ENCODE data around the gene MESD.
A peak's percentile ranks its signal among the peaks of the same experiment; 100 is the strongest.

MESD gene

GRCh38 chr15:80989518-80990478 lies at the start of gene MESD:
MESD (minus strand) TSS chr15:80989819; CDS start chr15:80989791, 28 bp downstream.
- DNase-seq (ENCODE audit: low read depth) = peak; percentile 97

DNA sequence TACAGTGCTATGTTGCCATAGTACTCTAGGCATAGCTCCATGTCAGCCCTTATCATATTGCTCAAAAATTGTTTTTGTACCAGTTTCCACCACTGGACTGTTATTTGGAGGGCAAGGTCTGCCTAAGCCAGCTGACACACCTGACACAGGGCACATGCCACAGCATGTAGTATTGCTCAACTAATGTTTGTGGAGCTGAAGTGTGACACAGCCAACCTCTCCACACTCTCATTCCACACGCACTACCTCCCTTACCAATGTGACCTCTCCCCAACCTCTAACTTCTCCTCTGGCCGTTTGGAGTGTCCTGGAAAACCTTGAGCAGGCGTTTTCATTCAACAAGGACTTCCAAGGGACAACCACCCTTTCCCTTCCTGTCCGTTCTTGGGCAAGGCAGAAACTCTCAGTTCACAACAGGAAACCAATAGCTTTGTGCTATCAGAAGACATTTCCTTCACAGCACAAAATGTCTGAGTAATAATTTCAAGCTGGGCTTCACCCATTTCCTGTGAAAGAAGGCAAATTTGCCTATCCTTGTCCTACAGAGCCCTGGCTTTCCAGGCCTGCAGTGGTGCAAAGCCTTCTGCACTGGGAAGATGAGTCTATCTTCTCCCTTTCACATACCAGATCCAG lies 49.5 kb upstream of the MESD start:
- no peak for DNase-seq (ENCODE audit: low read depth)

- DNase-seq (ENCODE audit: low read depth) = no peak
Observed at GRCh38 chr15:81037952-81038743, 48.5 kb upstream of the MESD start.

DNA sequence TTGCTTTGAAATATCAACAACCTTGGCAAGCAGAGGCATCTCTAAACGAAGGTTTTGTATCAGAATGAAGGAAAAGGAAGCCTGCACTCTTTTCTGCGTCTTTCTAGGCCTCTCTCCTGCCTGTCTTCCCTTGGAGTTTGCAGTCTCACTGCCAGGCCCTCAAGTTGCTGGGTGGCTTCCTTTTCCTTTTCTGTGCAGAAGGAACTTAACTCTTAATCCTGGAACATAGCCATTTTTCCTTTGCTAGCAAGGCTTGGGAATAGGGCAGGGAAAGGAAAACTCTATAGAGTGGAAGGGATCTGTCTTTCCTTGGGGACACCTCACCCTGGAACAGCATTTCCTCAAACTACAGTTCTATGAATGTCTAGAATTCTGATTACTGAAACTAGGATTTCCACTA lies 43.9 kb upstream of the MESD start:
- DNase-seq (ENCODE audit: low read depth) = no peak

DNA sequence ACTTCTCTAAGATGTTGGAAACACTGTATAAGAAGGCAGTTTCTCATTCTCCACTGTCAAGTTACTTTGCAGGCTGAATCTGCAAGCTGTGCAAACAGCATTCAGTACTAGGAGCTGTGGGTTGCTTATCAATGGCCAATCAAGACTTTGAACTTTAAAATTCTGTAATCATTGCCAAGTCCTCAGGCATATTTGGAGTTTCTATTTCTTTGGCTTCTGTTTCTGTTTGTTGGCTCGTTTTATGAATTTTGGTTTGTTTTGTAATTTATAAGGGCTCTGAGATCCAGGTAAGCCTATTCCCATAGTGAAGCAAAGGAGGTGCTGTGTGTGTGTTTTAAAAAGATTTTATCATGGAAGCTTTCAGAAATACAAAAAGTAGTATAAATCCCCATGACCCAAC lies 43.2 kb upstream of the MESD start:
- no peak for DNase-seq (ENCODE audit: low read depth)

- DNase-seq (ENCODE audit: low read depth) = no peak
Observed at GRCh38 chr15:81032355-81032754, 42.7 kb upstream of the MESD start.

DNA sequence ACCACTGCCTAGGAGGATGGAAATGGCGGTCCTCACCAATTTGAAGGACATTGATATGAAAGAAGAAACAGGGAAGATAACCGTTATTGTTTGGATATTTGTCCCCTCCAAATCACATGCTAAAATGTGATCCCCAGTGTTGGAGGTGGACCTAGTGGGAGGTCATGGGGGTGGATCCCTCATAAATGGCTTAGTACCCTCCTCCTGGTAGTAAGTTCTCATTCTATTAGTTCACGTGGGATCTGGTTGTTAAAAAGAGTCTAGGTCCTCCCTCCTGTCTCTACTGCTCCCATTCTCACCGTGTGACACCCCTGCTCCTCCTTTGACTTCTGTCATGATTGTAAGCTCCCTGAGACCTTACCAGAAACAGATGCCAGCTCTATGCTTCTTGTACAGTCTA lies 41.6 kb upstream of the MESD start:
- no peak for DNase-seq (ENCODE audit: low read depth)

GRCh38 chr15:81030301-81030750 lies 40.7 kb upstream of the MESD start:
- no peak for DNase-seq (ENCODE audit: low read depth)

- no peak for DNase-seq (ENCODE audit: low read depth)
Observed at GRCh38 chr15:81029414-81030300, 40.0 kb upstream of the MESD start.

DNA sequence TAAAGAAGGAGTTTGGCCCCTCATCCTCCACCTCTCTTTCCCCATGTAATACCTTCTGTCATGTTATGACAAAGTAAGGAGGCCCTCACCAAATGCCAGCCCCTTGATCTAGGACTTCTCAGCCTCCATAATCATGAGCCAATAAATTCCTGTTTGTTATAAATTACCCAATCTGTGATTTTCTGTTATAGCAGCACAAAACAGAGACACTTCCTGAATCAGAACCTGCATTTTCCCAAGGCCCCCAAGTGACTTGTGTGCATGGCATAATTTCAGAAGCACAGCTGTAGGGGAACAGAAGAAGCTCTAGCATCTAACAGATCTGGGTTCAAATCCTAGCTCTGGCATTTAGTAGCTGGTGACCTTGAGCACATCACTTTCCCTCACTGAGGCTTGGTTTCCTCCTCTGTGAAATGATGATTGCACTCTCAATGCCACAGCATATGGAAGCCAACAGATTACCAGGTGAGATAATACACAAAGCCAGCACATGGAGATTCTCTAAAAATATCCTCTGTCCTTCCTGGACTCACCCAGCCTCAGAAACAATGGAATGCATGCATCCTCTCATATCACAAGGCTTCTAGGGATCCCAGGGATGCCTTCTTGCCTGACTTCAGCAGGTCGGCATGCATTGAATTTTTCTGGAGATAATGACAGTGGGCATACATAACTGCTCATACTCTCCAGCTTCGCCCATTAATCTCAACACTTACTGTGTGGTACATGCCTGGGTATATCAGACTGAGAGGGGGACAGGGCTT lies 37.4 kb upstream of the MESD start:
- no peak for DNase-seq (ENCODE audit: low read depth)

DNA sequence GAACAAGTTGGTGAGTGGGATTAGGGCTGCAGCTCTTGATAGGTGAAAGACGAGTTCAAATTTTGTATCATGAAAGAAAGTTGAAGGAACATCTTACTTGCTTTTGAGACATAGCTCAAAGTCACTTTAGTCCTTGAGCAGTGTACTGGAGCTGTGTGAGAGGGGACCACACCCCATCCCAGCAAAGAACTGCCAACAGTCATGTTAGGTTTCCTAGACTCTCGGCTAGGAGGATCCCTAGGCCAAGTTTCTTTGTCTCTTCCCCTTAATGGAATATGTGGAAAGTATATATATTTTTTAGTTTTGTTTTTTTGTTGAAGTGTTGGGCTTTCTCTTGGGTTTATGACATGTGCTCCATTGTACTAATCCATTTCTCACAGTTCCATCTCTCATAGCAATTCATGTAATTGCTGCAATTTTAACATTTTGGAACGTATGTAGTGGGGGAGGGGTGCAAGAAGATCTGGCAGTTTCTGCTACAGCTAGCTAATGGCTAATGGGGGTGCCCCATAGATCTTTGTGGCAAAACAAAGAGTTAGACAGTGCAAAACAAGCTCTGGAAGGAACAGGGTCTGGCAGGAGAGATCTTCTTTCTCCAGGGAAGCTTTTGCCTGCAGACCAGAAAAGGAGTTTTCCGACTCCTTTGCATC lies 36.2 kb upstream of the MESD start:
- DNase-seq (ENCODE audit: low read depth) = no peak

DNA sequence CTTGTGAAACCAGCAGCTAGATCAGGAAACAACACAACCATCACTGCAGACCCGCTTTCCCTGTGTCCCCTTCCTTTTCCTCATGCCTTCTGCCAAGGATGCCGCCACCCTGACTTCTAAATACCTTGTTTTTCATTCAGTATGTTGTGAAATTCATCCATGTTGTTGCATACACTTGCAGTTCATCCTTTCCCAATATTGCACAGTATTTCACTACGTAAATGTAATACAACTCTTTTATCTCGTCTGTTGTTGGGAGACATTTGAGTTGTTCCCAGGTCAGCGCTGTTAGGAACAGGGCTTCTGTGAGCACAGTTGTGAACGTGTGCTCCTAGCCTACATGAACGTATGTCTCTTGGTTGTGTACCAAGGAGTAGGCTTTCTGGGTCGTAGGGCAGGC lies 35.3 kb upstream of the MESD start:
- DNase-seq (ENCODE audit: low read depth) = no peak

GRCh38 chr15:81024265-81024872 lies 34.8 kb upstream of the MESD start:
- no peak for DNase-seq (ENCODE audit: low read depth)

- DNase-seq (ENCODE audit: low read depth) = no peak
Observed at GRCh38 chr15:81023483-81024264, 34.1 kb upstream of the MESD start.

- no peak for DNase-seq (ENCODE audit: low read depth)
Observed at GRCh38 chr15:81021321-81021720, 31.7 kb upstream of the MESD start.

GRCh38 chr15:81018197-81018596 lies 28.6 kb upstream of the MESD start:
- no peak for DNase-seq (ENCODE audit: low read depth)

- DNase-seq (ENCODE audit: low read depth) = no peak
Observed at GRCh38 chr15:81016489-81017068, 27.0 kb upstream of the MESD start.

All from activated gamma-delta T cell treated with anti-CD3 and anti-CD28 coated beads, Interleukin-2, amount 50 U/mL, for 16 hours (primary cell).